Kidney (tissue), 14 donors: ENCODE results near the gene TMSB15A. TPM values are rescaled to one million over a fixed set of nuclear protein-coding genes. Genes with fewer than 3 reads are reported as not detected.

Experiments
- DNase-seq, 5 donors: peaks; one replicate each; pipeline ENCODE4 v3.0.0-alpha.2; 2013 to 2020
- FAIRE-seq: peaks from 2 replicates; lab custom pipeline; 2012; peaks lifted over from hg19 to GRCh38; lab: Jason Lieb, UNC
- H3K27ac ChIP-seq, 2 donors: one replicate each; pipeline ENCODE4 v1.7.0; 2013; ENCODE audit warnings: low read depth in 2 of 2, low read length in 2 of 2, inconsistent platforms in 1 of 2
- H3K27me3 ChIP-seq: one replicate; pipeline ENCODE4 v1.7.1; 2013; ENCODE audit warnings: low read length, inconsistent platforms; ENCODE audit not compliant: control insufficient read depth, insufficient read depth
- H3K36me3 ChIP-seq, 3 donors: one replicate each; pipeline versions ENCODE4 v1.7.0 to v1.7.1; 2013; ENCODE audit warnings: low read length in 3 of 3, control low read depth in 1 of 3, inconsistent platforms in 1 of 3; ENCODE audit not compliant: insufficient read depth in 3 of 3, control insufficient read depth in 2 of 3
- H3K4me1 ChIP-seq, 3 donors: one replicate each; pipeline versions ENCODE4 v1.7.0 to v1.7.1; 2013; ENCODE audit warnings: low read length in 3 of 3, inconsistent platforms in 1 of 3, low read depth in 1 of 3; ENCODE audit not compliant: control insufficient read depth in 2 of 3, insufficient read depth in 2 of 3
- H3K4me3 ChIP-seq, 3 donors: one replicate each; pipeline versions ENCODE4 v1.7.0 to v1.8.1; 2013; ENCODE audit warnings: low read length in 3 of 3, control low read depth in 1 of 3, inconsistent platforms in 1 of 3
- H3K9ac ChIP-seq, 3 donors: one replicate each; pipeline versions ENCODE4 v1.7.0 to v1.7.1; 2013; ENCODE audit warnings: low read length in 3 of 3, control low read depth in 1 of 3, inconsistent platforms in 1 of 3
- H3K9me3 ChIP-seq, 3 donors: one replicate each; pipeline versions ENCODE4 v1.7.0 to v1.7.1; 2013; ENCODE audit warnings: low read length in 3 of 3, control low read depth in 1 of 3, inconsistent platforms in 1 of 3; ENCODE audit not compliant: control insufficient read depth in 2 of 3, insufficient read depth in 1 of 3
- CTCF ChIP-seq: IDR thresholded peaks from 3 replicates; pipeline ENCODE4 v1.5.1; 2012; ENCODE audit warnings: mild to moderate bottlenecking, moderate library complexity, borderline replicate concordance; ENCODE audit not compliant: insufficient read depth; ENCODE audit errors: extremely low read depth
- intact Hi-C: fragments of 100-400 bp; cut with DNase I; formaldehyde crosslinking; loops from one replicate; pipeline ENCODE4 v1.11.1; 2022
- polyA plus RNA-seq: library from polyadenylated mRNA; stranded (reverse); fragments of 350-450 nt; fragmentation: Illumina TruSeq; extraction: RNeasy Lipid Tissue Mini Kit (QIAGEN cat#74804); gene quantifications from one replicate; pipeline ENCODE4 v1.2.3, GENCODE V29; 2014; ENCODE audit warnings: low read depth, low replicate concordance; ENCODE audit not compliant: insufficient read depth
- total RNA-seq: library from RNA; stranded (reverse); fragmentation: NEBNext Ultra II Directional; extraction: Animal tissue kit (Norgen Biotek cat#: 25700); gene quantifications from one replicate; pipeline ENCODE4 v1.2.1, GENCODE V29; 2021
- donor health status: control.
- donor health status: control.
- donor health status: control.
- donor health status: control.
- donor health status: control.
- donor health status: DM: yes; HTN: yes; CAD: no.
- donor health status: Normal renal cell carcinoma (clear cell type).

TMSB15A gene
- total and polyA plus RNA-seq, 2 donors from 2014 or later: 1.8 TPM; not detected in 1

- no peak for TF ChIP-seq CTCF
- Histone ChIP-seq H3K9me3 (no peaks in the 10 kb centered on the region), H3K27ac (no peak overlapping the region), H3K4me1 (no peaks in the 10 kb centered on the region), H3K27me3 (no peaks in the 10 kb centered on the region), H3K9ac (no peak overlapping the region), H3K4me3 (no peak overlapping the region), H3K36me3 (no peaks in the 10 kb centered on the region)
- intact Hi-C loops: no loop called here
- DNase-seq: no peak
- FAIRE-seq: peak; percentile 21
These were observed 19.4 kb upstream of the TMSB15A start for GRCh38 chrX:102535958-102536357.

GRCh38 chrX:102517326-102517725 lies 787 bp upstream of the TMSB15A start:
- no peak for TF ChIP-seq CTCF
- peak; percentile 17 for FAIRE-seq
- no peak overlapping the region for H3K9ac ChIP-seq
- peak in 2 of 5 donors; percentile 27 to 46 for DNase-seq
- peaks cover 0 to 4% (median 2%) of the 10 kb centered on the region in 3 donors for H3K4me1 ChIP-seq
- H3K27me3 ChIP-seq: no peaks in the 10 kb centered on the region
- no peak overlapping the region for H3K4me3 ChIP-seq
- H3K27ac ChIP-seq: no peak overlapping the region
- intact Hi-C loops: no loop called here
- no peaks in the 10 kb centered on the region for H3K9me3 ChIP-seq
- no peaks in the 10 kb centered on the region for H3K36me3 ChIP-seq

GRCh38 chrX:102514536-102514935 lies 2.0 kb downstream of the TMSB15A start:
- peak; percentile 83 for FAIRE-seq
- intact Hi-C loops: no loop called here
- Histone ChIP-seq H3K4me1 (peaks cover 0 to 4% (median 2%) of the 10 kb centered on the region in 3 donors), H3K27me3 (no peaks in the 10 kb centered on the region), H3K36me3 (no peaks in the 10 kb centered on the region), H3K4me3 (no peak overlapping the region), H3K27ac (no peak overlapping the region), H3K9me3 (no peaks in the 10 kb centered on the region), H3K9ac (no peak overlapping the region)
- no peak for DNase-seq
- TF ChIP-seq CTCF: no peak

- TF ChIP-seq CTCF: no peak
- no peaks in the 10 kb centered on the region for H3K9me3 ChIP-seq
- no peaks in the 10 kb centered on the region for H3K36me3 ChIP-seq
- no peak for FAIRE-seq
- intact Hi-C loops: no loop called here
- H3K4me3 ChIP-seq: no peak overlapping the region
- no peak for DNase-seq
- H3K9ac ChIP-seq: no peak overlapping the region
- H3K27me3 ChIP-seq: no peaks in the 10 kb centered on the region
- H3K4me1 ChIP-seq: no peaks in the 10 kb centered on the region
- no peak overlapping the region for H3K27ac ChIP-seq
These were observed 17.8 kb downstream of the TMSB15A start for GRCh38 chrX:102498732-102499131.
